BLaER1 treated with 17β-estradiol and CSF1 and Interleukin-3, amounts not matched to agents 10 nM and 100 nM (cell line): ENCODE data around the gene RASSF5.
A peak's percentile ranks its signal among the peaks of the same experiment; 100 is the strongest.
"Not testable (repeated sequence)": the region's sequence is repeated elsewhere in the genome, so short reads cannot be mapped to it uniquely, and the experiment has no call there.

Experiments used
- H3K27ac ChIP-seq, 11 experiments: shearing (Covaris generic); formaldehyde crosslinking; 2 replicates each; pipeline ENCODE4 v1.8.1; 2022
- H3K27me3 ChIP-seq, 11 experiments: shearing (Covaris generic); formaldehyde crosslinking; 2 replicates each; pipeline ENCODE4 v1.8.1; 2022
- H3K36me3 ChIP-seq, 11 experiments: shearing (Covaris generic); formaldehyde crosslinking; 2 replicates each; pipeline ENCODE4 v1.8.1; 2022
- H3K4me1 ChIP-seq, 10 experiments: shearing (Covaris generic); formaldehyde crosslinking; 2 replicates each; pipeline ENCODE4 v1.8.1; 2022
- H3K4me2 ChIP-seq, 11 experiments: shearing (Covaris generic); formaldehyde crosslinking; 2 replicates each; pipeline ENCODE4 v1.8.1; 2022
- H3K4me3 ChIP-seq, 10 experiments: shearing (Covaris generic); formaldehyde crosslinking; 2 replicates each; pipeline ENCODE4 v1.8.1; 2022
- H3K9ac ChIP-seq, 11 experiments: shearing (Covaris generic); formaldehyde crosslinking; 2 replicates each; pipeline ENCODE4 v1.8.1; 2022
- H3K9me3 ChIP-seq, 11 experiments: shearing (Covaris generic); formaldehyde crosslinking; replicated peaks in 1 of 11; 2 replicates each; pipeline ENCODE4 v1.8.1; 2022
- H4K20me1 ChIP-seq, 11 experiments: shearing (Covaris generic); formaldehyde crosslinking; 2 replicates each; pipeline ENCODE4 v1.8.1; 2022
- Cebpa-rat ChIP-seq, 11 experiments: shearing (Covaris generic); IDR thresholded peaks; 2 replicates each; pipeline ENCODE4 v1.8.1; 2022

Gene RASSF5

DNA sequence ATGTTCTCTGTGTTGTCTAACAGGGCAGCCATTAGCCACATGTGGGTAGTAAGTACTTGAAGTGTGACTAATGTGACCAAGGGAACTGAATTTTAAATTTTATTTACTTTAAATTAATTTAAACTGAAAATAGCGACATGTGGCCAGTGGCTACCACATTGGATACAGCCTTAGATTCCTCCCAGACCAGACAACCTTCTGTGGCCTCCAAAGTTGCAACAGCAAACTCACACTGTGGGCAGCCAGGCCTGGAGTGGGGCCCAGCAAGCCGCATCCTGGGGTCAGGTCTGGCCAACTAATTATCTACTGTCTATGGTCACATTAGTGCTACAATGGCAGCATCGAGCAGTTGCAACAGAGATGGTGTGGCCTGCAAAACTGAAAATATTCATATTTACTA lies 93.2 kb downstream of the RASSF5 start:
- Histone ChIP-seq H3K27me3 (no peaks in the 10 kb centered on the region), H3K4me2 (no peak overlapping the region), H3K4me1 (no peaks in the 10 kb centered on the region), H4K20me1 (peaks cover 0 to 6% (median 0%) of the 10 kb centered on the region in 11 experiments; a peak in 1 of 22 replicates), H3K36me3 (peaks cover 91 to 100% (median 98%) of the 10 kb centered on the region in 11 experiments), H3K9ac (no peak overlapping the region), H3K27ac (no peak overlapping the region), H3K9me3 (no peaks in the 10 kb centered on the region), H3K4me3 (no peak overlapping the region)
- TF ChIP-seq Cebpa-rat (IDR thresholded peaks at IDR 0.05), result no peak

DNA sequence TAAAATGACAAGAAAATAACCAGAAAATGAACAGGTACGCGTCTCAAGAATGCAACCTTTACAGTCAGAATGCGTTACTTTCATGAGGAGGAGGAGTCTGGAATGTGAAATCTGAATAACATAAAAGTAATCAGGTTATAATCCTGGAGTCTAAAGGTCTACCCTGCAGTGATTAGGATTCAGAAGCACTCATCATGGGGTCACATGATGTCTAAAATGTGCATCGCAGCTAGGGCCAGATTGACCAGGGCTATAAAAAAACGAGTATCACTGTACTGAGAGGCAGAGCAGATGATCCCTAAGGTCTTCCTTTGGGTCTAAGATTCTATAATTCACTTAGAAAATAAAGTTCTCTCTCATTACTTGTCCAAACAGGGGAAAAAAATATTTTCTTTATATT lies 97.5 kb downstream of the RASSF5 start:
- H3K27me3 ChIP-seq, result no peaks in the 10 kb centered on the region
- no peak overlapping the region for H3K4me3 ChIP-seq
- no peak overlapping the region for H3K4me2 ChIP-seq
- no peak overlapping the region for H3K27ac ChIP-seq
- H3K36me3 ChIP-seq, result peaks cover 62 to 93% (median 75%) of the 10 kb centered on the region in 11 experiments
- TF ChIP-seq Cebpa-rat (IDR thresholded peaks at IDR 0.05), result no peak
- no peaks in the 10 kb centered on the region for H3K9me3 ChIP-seq
- no peaks in the 10 kb centered on the region; a peak in 1 of 22 replicates for H4K20me1 ChIP-seq
- H3K4me1 ChIP-seq, result peaks cover 9 to 21% (median 16%) of the 10 kb centered on the region in 10 experiments; a peak in 19 of 20 replicates
- H3K9ac ChIP-seq, result no peak overlapping the region

DNA sequence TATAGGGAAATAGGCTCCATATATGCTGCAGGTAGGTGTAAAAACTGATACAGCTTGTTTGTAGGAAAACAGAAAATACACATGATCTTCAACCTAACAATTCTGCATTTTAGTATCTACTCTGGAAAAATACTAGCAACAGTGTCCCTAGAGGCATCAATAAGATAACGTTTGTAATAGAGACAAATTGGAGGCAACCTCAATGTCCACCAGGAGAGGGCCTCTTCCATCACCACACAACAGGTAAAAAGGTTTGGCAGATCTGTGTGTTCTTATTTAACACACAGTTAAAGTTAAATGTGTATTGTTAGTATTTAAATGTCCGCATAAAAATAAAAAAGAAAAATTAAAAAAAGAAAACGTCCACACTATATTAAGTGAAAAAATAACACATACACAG lies 99.5 kb downstream of the RASSF5 start:
- Histone ChIP-seq H3K4me3 (no peak overlapping the region), H3K36me3 (peaks cover 43 to 85% (median 64%) of the 10 kb centered on the region in 11 experiments), H3K27me3 (no peaks in the 10 kb centered on the region), H3K4me1 (peaks cover 27 to 41% (median 35%) of the 10 kb centered on the region in 10 experiments), H3K27ac (no peak overlapping the region), H3K4me2 (no peak overlapping the region), H4K20me1 (no peaks in the 10 kb centered on the region; a peak in 1 of 22 replicates), H3K9ac (no peak overlapping the region), H3K9me3 (no peaks in the 10 kb centered on the region)
- no peak for TF ChIP-seq Cebpa-rat (IDR thresholded peaks at IDR 0.05)

DNA sequence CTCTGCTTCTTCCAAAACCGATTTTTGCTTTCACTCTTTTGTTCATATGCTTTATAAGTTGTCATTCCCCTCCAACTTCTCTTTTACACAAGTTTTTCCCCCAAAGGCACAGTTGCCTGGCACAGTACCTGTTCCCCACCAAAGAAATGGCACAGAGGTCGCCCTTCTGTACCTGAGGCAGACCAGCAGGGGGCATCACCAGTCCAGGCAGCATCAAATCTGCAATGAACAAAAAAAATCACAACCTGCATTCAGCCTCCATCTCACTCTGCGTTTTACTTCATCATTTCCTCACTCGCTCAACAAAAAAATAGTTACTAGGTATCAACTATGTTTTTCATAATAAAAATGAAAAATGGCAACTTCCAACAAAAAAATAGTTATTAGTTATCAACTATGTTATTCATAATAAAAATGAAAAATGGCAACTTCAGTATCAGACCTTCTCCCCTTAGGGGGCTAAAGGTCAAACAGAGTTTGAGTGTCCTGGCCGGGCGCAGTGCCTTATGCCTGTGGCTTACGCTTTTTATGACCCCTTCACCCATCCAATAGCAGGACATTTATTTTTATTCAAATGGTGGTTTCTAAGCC lies 100.9 kb downstream of the RASSF5 start:
- Histone ChIP-seq H3K36me3 (peaks cover 29 to 72% (median 50%) of the 10 kb centered on the region in 11 experiments), H3K4me3 (no peak overlapping the region), H3K4me2 (peak overlapping the region in 6 of 11 experiments; percentile 21 to 52 (median 34); a peak in 9 of 22 replicates), H3K4me1 (peaks cover 27 to 45% (median 35%) of the 10 kb centered on the region in 10 experiments), H4K20me1 (no peaks in the 10 kb centered on the region), H3K27me3 (no peaks in the 10 kb centered on the region), H3K9ac (0 out of 22 replicates have a peak overlapping the region, but pooled peaks of 1 of the 11 experiments have one; percentile 7), H3K27ac (peak overlapping the region in 1 of 11 experiments; percentile 52; a peak in 1 of 22 replicates), H3K9me3 (no peaks in the 10 kb centered on the region)
- no peak for TF ChIP-seq Cebpa-rat (IDR thresholded peaks at IDR 0.05)

DNA sequence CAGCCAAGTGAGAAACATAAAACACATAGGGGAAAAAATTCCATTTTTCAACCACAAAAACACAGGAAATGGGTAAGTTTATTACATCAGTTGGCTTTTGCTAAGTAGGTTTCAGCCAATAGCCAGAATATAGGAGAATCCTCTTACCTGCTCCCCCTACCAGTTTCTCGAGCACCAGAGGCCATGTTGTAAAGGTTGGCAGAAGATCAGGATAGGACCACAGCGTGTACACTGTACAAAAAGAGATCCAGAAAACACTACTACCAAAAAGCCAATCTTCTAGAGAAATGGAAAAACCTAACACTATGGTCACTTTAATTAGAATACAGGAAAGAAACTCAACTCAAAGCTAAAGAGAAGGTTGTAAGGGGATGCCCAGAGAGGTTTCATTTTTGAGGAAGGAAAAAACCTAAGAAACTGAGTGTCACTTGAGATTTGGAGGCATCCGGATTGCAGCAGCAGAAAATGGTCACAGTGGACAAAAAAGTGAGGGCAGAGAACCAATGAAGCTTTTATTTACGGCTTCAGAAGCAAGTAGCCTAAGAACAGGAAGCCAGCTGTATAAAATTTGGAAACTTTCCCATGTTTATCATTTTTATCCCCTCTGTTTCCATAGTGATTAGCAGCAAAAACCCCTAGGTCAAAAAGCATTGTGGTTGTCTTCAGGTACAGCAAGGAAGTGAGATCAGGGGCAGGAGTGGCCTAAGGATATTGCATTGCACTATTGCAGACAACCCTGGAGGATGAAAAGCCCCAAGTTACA lies 102.1 kb downstream of the RASSF5 start:
- Histone ChIP-seq H3K4me3 (no peak overlapping the region), H3K4me1 (peaks cover 27 to 45% (median 35%) of the 10 kb centered on the region in 10 experiments), H3K4me2 (peak overlapping the region in 10 of 11 experiments; percentile 12 to 88 (median 47); a peak in 19 of 22 replicates), H3K27me3 (no peaks in the 10 kb centered on the region), H3K9me3 (no peaks in the 10 kb centered on the region), H3K36me3 (peaks cover 17 to 60% (median 38%) of the 10 kb centered on the region in 11 experiments; a peak in 21 of 22 replicates), H3K27ac (peak overlapping the region in 9 of 11 experiments; percentile 4 to 61 (median 30); a peak in 14 of 22 replicates), H3K9ac (peak overlapping the region; percentile 1 to 50 (median 16); a peak in 14 of 22 replicates), H4K20me1 (no peaks in the 10 kb centered on the region)
- no peak for TF ChIP-seq Cebpa-rat (IDR thresholded peaks at IDR 0.05)

DNA sequence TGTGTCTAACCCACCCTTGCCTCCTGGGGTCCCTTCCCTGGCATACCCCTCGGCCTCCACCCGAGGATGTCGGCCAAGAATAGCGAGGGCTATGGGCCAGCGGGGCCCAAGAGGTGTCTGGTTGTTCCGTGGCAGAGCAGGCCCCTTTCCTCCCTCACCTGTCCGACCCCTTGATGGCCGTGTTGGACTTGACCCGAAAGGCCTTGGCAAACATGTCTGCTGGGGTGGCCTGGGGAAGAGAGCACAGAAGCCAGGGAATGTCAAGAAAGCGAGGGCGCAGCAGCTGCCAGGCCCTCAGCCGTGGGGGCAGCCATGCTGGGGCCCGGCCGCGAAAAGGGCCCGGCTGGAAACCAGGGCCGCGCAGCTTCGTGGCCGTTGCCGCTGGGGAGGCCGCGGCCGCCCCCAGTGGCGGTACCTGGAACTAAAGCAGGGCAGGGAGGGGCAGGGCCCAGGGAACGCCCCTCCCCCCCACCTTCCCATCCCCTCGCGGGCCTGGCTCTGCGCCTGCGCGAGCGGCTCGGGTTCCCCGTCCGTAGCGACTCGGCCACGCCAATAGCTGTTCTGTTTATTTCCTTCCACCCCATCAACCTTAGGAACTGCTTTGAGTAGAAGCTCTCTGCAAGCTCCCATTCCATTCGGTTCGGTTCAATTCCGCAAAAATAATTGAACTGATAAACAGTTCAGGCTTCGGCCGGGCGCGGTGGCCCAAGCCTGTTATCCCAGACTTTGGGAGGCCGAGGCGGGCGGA lies 105.0 kb downstream of the RASSF5 start, which contains the start of gene EIF2D:
TSS of gene EIF2D (minus strand) at position 337 of the 748 bp plus-strand sequence. CDS start at position 214, 123 bp downstream.
- Histone ChIP-seq H3K36me3 (peaks cover 0 to 33% (median 15%) of the 10 kb centered on the region in 11 experiments; a peak in 17 of 22 replicates), H3K27me3 (no peaks in the 10 kb centered on the region), H3K27ac (peak within 1 kb of the TSS; percentile 83 to 95 (median 91)), H3K9ac (peak within 1 kb of the TSS; percentile 85 to 96 (median 91)), H3K4me2 (peak within 1 kb of the TSS; percentile 82 to 97 (median 92)), H4K20me1 (no peaks in the 10 kb centered on the region), H3K4me3 (peak within 1 kb of the TSS; percentile 63 to 81 (median 74)), H3K9me3 (no peaks in the 10 kb centered on the region), H3K4me1 (peaks cover 27 to 45% (median 35%) of the 10 kb centered on the region in 10 experiments)
- no peak for TF ChIP-seq Cebpa-rat (IDR thresholded peaks at IDR 0.05)

DNA sequence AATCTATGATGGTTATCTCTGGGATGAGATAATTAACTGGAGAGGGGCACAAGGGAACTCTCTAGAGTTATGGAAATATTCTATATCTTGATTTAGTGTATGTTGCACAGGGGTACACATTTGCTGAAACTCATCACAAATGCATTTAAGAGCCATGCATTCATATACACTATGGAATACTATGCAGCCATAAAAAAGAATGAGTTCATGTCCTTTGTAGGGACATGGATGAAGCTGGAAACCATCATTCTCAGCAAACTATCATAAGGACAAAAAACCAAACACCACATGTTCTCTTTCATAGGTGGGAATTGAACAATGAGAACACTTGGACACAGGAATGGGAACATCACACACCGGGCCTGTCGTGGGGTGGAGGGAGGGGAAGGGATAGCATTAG lies 119.1 kb downstream of the RASSF5 start:
- H3K27ac ChIP-seq, H4K20me1 ChIP-seq, H3K27me3 ChIP-seq, H3K9ac ChIP-seq, H3K36me3 ChIP-seq, H3K4me2 ChIP-seq, H3K4me3 ChIP-seq: not testable (repeated sequence)
- Histone ChIP-seq H3K4me1 (peaks cover 3 to 12% (median 8%) of the 10 kb centered on the region in 10 experiments; a peak in 14 of 20 replicates), H3K9me3 (peaks cover 0 to 18% (median 8%) of the 10 kb centered on the region in 11 experiments; a peak in 8 of 22 replicates)

DNA sequence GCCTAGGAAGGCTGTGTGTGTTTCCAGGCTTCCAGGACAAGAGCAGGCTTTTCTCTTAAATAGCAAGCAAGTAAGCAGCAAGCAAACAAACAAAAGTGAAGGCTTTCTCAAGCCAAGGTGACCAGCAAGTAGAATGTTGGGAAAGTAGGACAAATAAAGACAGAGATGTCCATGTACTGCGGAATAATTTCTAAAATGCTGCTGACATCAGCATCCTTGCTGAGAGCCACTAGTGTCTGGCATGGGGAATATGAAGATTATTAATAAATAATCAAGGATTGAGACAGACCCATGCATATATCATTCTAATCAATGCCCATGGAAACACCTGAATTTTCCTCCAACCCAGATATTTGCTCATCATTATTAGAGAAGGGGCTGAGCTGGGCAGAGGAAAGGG lies 121.6 kb downstream of the RASSF5 start:
- H3K36me3 ChIP-seq, result no peaks in the 10 kb centered on the region
- peaks cover 10 to 28% (median 18%) of the 10 kb centered on the region in 10 experiments for H3K4me1 ChIP-seq
- no peak overlapping the region for H3K27ac ChIP-seq
- H3K9me3 ChIP-seq, result peaks cover 0 to 18% (median 8%) of the 10 kb centered on the region in 11 experiments; a peak in 8 of 22 replicates
- no peak overlapping the region for H3K4me3 ChIP-seq
- H4K20me1 ChIP-seq, result no peaks in the 10 kb centered on the region
- H3K9ac ChIP-seq, result no peak overlapping the region
- no peak for TF ChIP-seq Cebpa-rat (IDR thresholded peaks at IDR 0.05)
- peak overlapping the region in 3 of 11 experiments; percentile 4 to 49 (median 19); a peak in 4 of 22 replicates for H3K4me2 ChIP-seq
- H3K27me3 ChIP-seq, result no peaks in the 10 kb centered on the region
